Esophagus (tissue), 2 donors: ENCODE data around the gene JPT2. TPM values are rescaled to one million over a fixed set of nuclear protein-coding genes. Genes with fewer than 3 reads are reported as not detected.

Experiments used
- H3K27ac ChIP-seq, 2 donors: one replicate each; pipeline ENCODE4 v1.5.1; 2013; ENCODE audit warnings: low read depth in 2 of 2, mild to moderate bottlenecking in 2 of 2, inconsistent platforms in 1 of 2, low read length in 1 of 2, moderate library complexity in 1 of 2
- H3K27me3 ChIP-seq, 2 donors: one replicate each; pipeline ENCODE4 v1.6.1; 2013; ENCODE audit warnings: low read length in 2 of 2, control low read depth in 1 of 2, mild to moderate bottlenecking in 1 of 2; ENCODE audit not compliant: insufficient read depth in 2 of 2, control insufficient read depth in 1 of 2
- H3K36me3 ChIP-seq, 2 donors: one replicate each; pipeline ENCODE4 v1.6.1; 2013; ENCODE audit warnings: low read length in 1 of 2; ENCODE audit not compliant: control insufficient read depth in 2 of 2, insufficient read depth in 2 of 2
- H3K4me1 ChIP-seq, 2 donors: one replicate each; pipeline ENCODE4 v1.6.1; 2013; ENCODE audit warnings: low read length in 1 of 2; ENCODE audit not compliant: control insufficient read depth in 2 of 2, insufficient read depth in 2 of 2
- H3K4me3 ChIP-seq, 2 donors: one replicate each; pipeline ENCODE4 v1.5.1; 2013; ENCODE audit warnings: low read length in 2 of 2, mild to moderate bottlenecking in 2 of 2, low read depth in 1 of 2, moderate library complexity in 1 of 2
- H3K9me3 ChIP-seq, 2 donors: one replicate each; pipeline ENCODE4 v1.6.1; 2013; ENCODE audit warnings: mild to moderate bottlenecking in 2 of 2, low read depth in 1 of 2, low read length in 1 of 2, moderate library complexity in 1 of 2; ENCODE audit not compliant: control insufficient read depth in 2 of 2, insufficient read depth in 1 of 2
- WGBS, 2 donors: extraction: QIAGEN DNeasy Blood & Tissue Kit; methylation state at CpG; one replicate each; pipeline ENCODE4 v1.1.7; 2013; 5-methylcytosine and 5-hydroxymethylcytosine counted together
- polyA plus RNA-seq, 2 donors: library from polyadenylated mRNA; stranded (reverse); fragments of 200-250 nt; gene quantifications; one replicate each; pipeline ENCODE4 v1.2.3, GENCODE V29; 2013
- donor health status: healthy with polysubstance abuse.
- donor health status: Bipolar disorder and iron deficiency.

The JPT2 gene
- polyA plus RNA-seq, 2 donors = 20.5 to 31.0 TPM

- H3K36me3 ChIP-seq = peaks cover 28 to 48% of the 10 kb centered on the region in 2 donors
- no peak overlapping the region for H3K27ac ChIP-seq
- peaks cover 0 to 11% of the 10 kb centered on the region in 2 donors for H3K4me1 ChIP-seq
- no peak overlapping the region for H3K4me3 ChIP-seq
- H3K9me3 ChIP-seq = no peaks in the 10 kb centered on the region
- H3K27me3 ChIP-seq = no peaks in the 10 kb centered on the region
- WGBS, 2 donors = 88 to 91% methylated on average over 24 of the region's 24 CpGs
Measured at GRCh38 chr16:1656808-1657617, 21.1 kb upstream of the JPT2 start.

GRCh38 chr16:1657841-1658240, 20.2 kb upstream of the JPT2 start:
- Histone ChIP-seq H3K4me1 (peaks cover 0 to 11% of the 10 kb centered on the region in 2 donors), H3K27ac (no peak overlapping the region), H3K27me3 (no peaks in the 10 kb centered on the region), H3K4me3 (no peak overlapping the region), H3K9me3 (no peaks in the 10 kb centered on the region), H3K36me3 (peaks cover 23 to 51% of the 10 kb centered on the region in 2 donors)
- WGBS, 2 donors = 95 to 96% methylated on average over 13 of the region's 13 CpGs

- Histone ChIP-seq H3K4me1 (peaks cover 0 to 11% of the 10 kb centered on the region in 2 donors), H3K36me3 (peaks cover 20 to 50% of the 10 kb centered on the region in 2 donors), H3K4me3 (no peak overlapping the region), H3K27ac (no peak overlapping the region), H3K27me3 (no peaks in the 10 kb centered on the region), H3K9me3 (no peaks in the 10 kb centered on the region)
- WGBS, 2 donors = 86 to 88% methylated on average over 5 of the region's 5 CpGs
Measured at GRCh38 chr16:1659031-1659430, 19.0 kb upstream of the JPT2 start.

GRCh38 chr16:1661826-1662225, 16.3 kb upstream of the JPT2 start:
- Histone ChIP-seq H3K9me3 (no peaks in the 10 kb centered on the region), H3K4me3 (no peak overlapping the region), H3K27ac (no peak overlapping the region), H3K4me1 (no peaks in the 10 kb centered on the region), H3K36me3 (peaks cover 15 to 55% of the 10 kb centered on the region in 2 donors), H3K27me3 (no peaks in the 10 kb centered on the region)
- WGBS, 2 donors = 89 to 96% methylated on average over 2 of the region's 2 CpGs

- no peak overlapping the region for H3K27ac ChIP-seq
- H3K4me1 ChIP-seq = no peaks in the 10 kb centered on the region
- H3K4me3 ChIP-seq = no peak overlapping the region
- WGBS, 2 donors = 96% methylated on average over 20 of the region's 20 CpGs
- H3K9me3 ChIP-seq = no peaks in the 10 kb centered on the region
- H3K36me3 ChIP-seq = peaks cover 22 to 55% of the 10 kb centered on the region in 2 donors
- H3K27me3 ChIP-seq = no peaks in the 10 kb centered on the region
Measured at GRCh38 chr16:1662543-1662942, 15.5 kb upstream of the JPT2 start.

GRCh38 chr16:1665829-1666228, 12.2 kb upstream of the JPT2 start:
- H3K4me3 ChIP-seq = no peak overlapping the region
- peaks cover 24 to 65% of the 10 kb centered on the region in 2 donors for H3K36me3 ChIP-seq
- 89 to 90% methylated on average over 15 of the region's 15 CpGs for WGBS, 2 donors
- H3K4me1 ChIP-seq = peaks cover 0 to 3% of the 10 kb centered on the region in 2 donors
- no peak overlapping the region for H3K27ac ChIP-seq
- H3K27me3 ChIP-seq = no peaks in the 10 kb centered on the region
- no peaks in the 10 kb centered on the region for H3K9me3 ChIP-seq

- Histone ChIP-seq H3K4me3 (no peak overlapping the region), H3K27ac (no peak overlapping the region), H3K9me3 (no peaks in the 10 kb centered on the region), H3K4me1 (peaks cover 0 to 3% of the 10 kb centered on the region in 2 donors), H3K36me3 (peaks cover 29 to 69% of the 10 kb centered on the region in 2 donors), H3K27me3 (no peaks in the 10 kb centered on the region)
- WGBS, 2 donors = 90 to 94% methylated on average over 13 of the region's 13 CpGs
Measured at GRCh38 chr16:1666316-1666715, 11.8 kb upstream of the JPT2 start.

- WGBS, 2 donors = 85 to 88% methylated on average over 8 of the region's 8 CpGs
- H3K36me3 ChIP-seq = peaks cover 33 to 76% of the 10 kb centered on the region in 2 donors
Measured at GRCh38 chr16:1667271-1667670, 10.8 kb upstream of the JPT2 start.

GRCh38 chr16:1667916-1668315, 10.2 kb upstream of the JPT2 start:
- Histone ChIP-seq H3K4me3 (no peak overlapping the region), H3K36me3 (peaks cover 33 to 76% of the 10 kb centered on the region in 2 donors), H3K27me3 (no peaks in the 10 kb centered on the region), H3K4me1 (peaks cover 0 to 3% of the 10 kb centered on the region in 2 donors), H3K27ac (no peak overlapping the region), H3K9me3 (no peaks in the 10 kb centered on the region)
- WGBS, 2 donors = 94 to 95% methylated on average over 14 of the region's 14 CpGs

More at GRCh38 chr16:1667271-1667670, 10.8 kb upstream of the JPT2 start:
- Histone ChIP-seq H3K27me3 (no peaks in the 10 kb centered on the region), H3K4me3 (no peak overlapping the region), H3K27ac (no peak overlapping the region), H3K9me3 (no peaks in the 10 kb centered on the region), H3K4me1 (peaks cover 0 to 3% of the 10 kb centered on the region in 2 donors)
